GM18870 (cell line): Measurements from ENCODE around the gene IL17REL.
"Not testable (repeated sequence)": the region's sequence is repeated elsewhere in the genome, so short reads cannot be mapped to it uniquely, and the experiment has no call there.

ENCODE experiments used
- ATAC-seq: cut with Tn5 transposase; IDR thresholded peaks from one replicate; pipeline ENCODE4 v1.9.1; 2021; ENCODE audit warnings: moderate library complexity; ENCODE audit not compliant: unreplicated experiment

Gene IL17REL

GRCh38 chr22:49949914-49950292 is 62.7 kb downstream of the IL17REL start:
- ATAC-seq: no peak

- ATAC-seq: no peak
Measured at GRCh38 chr22:49948958-49949913, 63.3 kb downstream of the IL17REL start.

GRCh38 chr22:49948116-49948957 is 64.2 kb downstream of the IL17REL start:
- ATAC-seq: no peak

DNA sequence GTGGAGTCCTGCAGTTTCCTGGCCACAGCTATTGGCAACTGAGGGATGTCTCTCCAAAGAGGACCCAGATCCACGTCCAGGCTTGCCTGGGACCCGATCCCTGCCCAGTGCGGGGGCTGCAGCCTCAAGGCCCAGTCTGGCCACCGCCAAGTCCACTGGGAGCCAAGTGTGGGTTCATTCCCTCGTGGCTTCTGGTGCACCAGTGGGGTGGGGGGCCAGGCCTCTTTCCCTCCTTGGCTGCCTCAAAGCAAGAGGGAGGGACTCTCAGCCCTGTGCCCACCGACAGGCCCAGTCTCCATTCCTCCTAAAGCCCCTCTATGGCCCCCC is 65.3 kb downstream of the IL17REL start:
- ATAC-seq: no peak

DNA sequence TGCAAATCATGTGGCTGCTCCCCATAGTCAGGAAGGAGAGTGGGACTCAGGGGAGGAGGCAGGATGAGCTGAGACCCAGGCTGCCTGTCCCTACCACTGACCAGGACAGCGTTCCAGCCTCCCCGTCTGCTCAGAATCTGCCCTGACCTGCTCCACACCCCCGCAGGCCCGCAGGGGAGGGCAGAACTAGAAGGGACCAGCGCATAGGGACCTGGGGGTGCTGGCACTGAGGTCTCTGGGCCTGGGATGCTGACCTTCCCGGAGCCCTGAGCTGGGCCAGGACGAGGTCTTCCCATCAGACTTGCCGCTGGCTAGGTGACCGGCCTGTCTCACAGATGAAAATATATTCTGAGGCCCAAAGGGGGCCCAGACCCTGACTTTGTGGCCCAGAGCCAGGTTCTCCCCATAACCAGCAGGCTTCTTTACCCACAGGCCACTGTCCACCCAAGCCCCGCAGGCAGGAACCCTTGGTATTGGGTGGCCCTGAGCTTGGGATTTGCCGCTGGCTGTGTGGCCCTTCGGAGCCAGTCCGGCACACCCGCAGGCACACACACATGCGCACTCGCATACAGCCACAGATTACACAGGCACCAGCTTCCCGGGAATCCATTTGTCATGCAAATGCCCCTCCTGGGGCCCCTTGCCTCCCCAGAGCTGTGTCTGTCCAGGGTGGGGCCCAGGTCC is 65.8 kb downstream of the IL17REL start:
- no peak for ATAC-seq

- ATAC-seq: not testable (repeated sequence)
Measured at GRCh38 chr22:49945042-49945794, 67.3 kb downstream of the IL17REL start.
